OCI-LY7 (cell line): ENCODE measurements around the gene UQCRC1. TPM values are rescaled to one million over a fixed set of nuclear protein-coding genes. Genes with fewer than 3 reads are reported as not detected.

Experiments
- Bru-seq: library from RNA; stranded (reverse); fragments of 400-500 nt; gene quantifications from one replicate; lab custom pipeline; 2021; lab: Mats Ljungman, UMichigan
- BruChase-seq, 2 experiments: library from RNA; stranded (reverse); fragments of 400-500 nt; gene quantifications; one replicate each; lab custom pipeline; 2021; lab: Mats Ljungman, UMichigan
- BruUV-seq: library from RNA; stranded (reverse); fragments of 400-500 nt; replicated peaks from 2 replicates; lab custom pipeline; 2021; lab: Mats Ljungman, UMichigan
- CTCF ChIA-PET: fragments of 300-600 bp; sonication (Branson Sonifier 250); formaldehyde crosslinking; loops from one replicate; lab custom pipeline; 2022; ENCODE audit warnings: antibody characterized with exemption; ENCODE audit not compliant: unreplicated experiment; lab: Charles Lee
- POLR2A ChIA-PET: fragments of 300-600 bp; sonication (Branson Sonifier 250); formaldehyde crosslinking; loops from one replicate; lab custom pipeline; 2022; ENCODE audit warnings: antibody characterized with exemption; lab: Charles Lee
- DNase-seq: peaks from one replicate; pipeline ENCODE4 v3.0.0-alpha.2; 2015; ENCODE audit warnings: low spot score
- H2AFZ ChIP-seq: fragments of 200-600 bp; sonication (generic), shearing (Covaris generic); 2 replicates; pipeline ENCODE4 v1.6.1; 2014; ENCODE audit warnings: mild to moderate bottlenecking, antibody characterized with exemption, low read length, moderate library complexity
- H3K27ac ChIP-seq: fragments of 200-600 bp; sonication (generic); 2 replicates; pipeline ENCODE4 v1.5.1; 2014; ENCODE audit warnings: mixed run types, low read depth, mild to moderate bottlenecking, moderate library complexity, low read length, inconsistent platforms; ENCODE audit not compliant: poor library complexity, severe bottlenecking
- H3K36me3 ChIP-seq: fragments of 200-600 bp; sonication (generic); 2 replicates; pipeline ENCODE4 v1.6.1; 2014; ENCODE audit warnings: mild to moderate bottlenecking, antibody characterized with exemption, low read length, moderate library complexity, mixed read lengths; ENCODE audit not compliant: insufficient read depth
- H3K4me1 ChIP-seq: fragments of 200-600 bp; sonication (generic); 2 replicates; pipeline ENCODE4 v1.5.1; 2014; ENCODE audit warnings: mild to moderate bottlenecking, low read length; ENCODE audit not compliant: insufficient read depth, poor library complexity, severe bottlenecking
- H3K4me2 ChIP-seq: fragments of 200-600 bp; sonication (generic); 2 replicates; pipeline ENCODE4 v1.6.1; 2014; ENCODE audit warnings: mild to moderate bottlenecking, low read length
- H3K4me3 ChIP-seq: fragments of 200-600 bp; sonication (generic); 2 replicates; pipeline ENCODE4 v1.5.1; 2014; ENCODE audit warnings: mild to moderate bottlenecking, low read depth, low read length; ENCODE audit not compliant: poor library complexity, severe bottlenecking
- H3K79me2 ChIP-seq: fragments of 200-600 bp; sonication (generic); 2 replicates; pipeline ENCODE4 v1.6.1; 2016; ENCODE audit warnings: low read depth, mild to moderate bottlenecking, low read length, moderate library complexity, mixed read lengths; ENCODE audit not compliant: insufficient read depth
- H3K9me2 ChIP-seq: fragments of 200-600 bp; sonication (generic); 2 replicates; pipeline ENCODE4 v1.6.1; 2016; ENCODE audit warnings: mild to moderate bottlenecking, low read length, mixed read lengths; ENCODE audit not compliant: insufficient read depth
- H3K9me3 ChIP-seq: fragments of 200-600 bp; sonication (generic); 2 replicates; pipeline ENCODE4 v1.6.1; 2014; ENCODE audit warnings: mild to moderate bottlenecking, mixed run types, low read length, mixed read lengths
- H4K20me1 ChIP-seq: fragments of 200-600 bp; sonication (generic); 2 replicates; pipeline ENCODE4 v1.6.1; 2014; ENCODE audit warnings: mild to moderate bottlenecking, antibody characterized with exemption, low read length, moderate library complexity, mixed read lengths; ENCODE audit not compliant: insufficient read depth
- CTCF ChIP-seq: fragments of 200-600 bp; sonication (generic); conservative IDR thresholded peaks from 2 replicates; pipeline ENCODE4 v1.5.1; 2014; ENCODE audit warnings: mild to moderate bottlenecking, antibody characterized with exemption, low read length, moderate library complexity, mixed read lengths
- EZH2phosphoT487 ChIP-seq: fragments of 200-600 bp; sonication (generic); IDR thresholded peaks from 2 replicates; pipeline ENCODE4 v1.6.1; 2018; ENCODE audit warnings: low read depth, borderline replicate concordance, mild to moderate bottlenecking, mixed run types, antibody characterized with exemption, low read length, moderate library complexity, mixed read lengths
- intact Hi-C: fragments of 100-400 bp; cut with micrococcal nuclease; formaldehyde crosslinking; loops from one replicate; pipeline ENCODE4 v1.10.0; 2022; ENCODE audit not compliant: unreplicated experiment
- long read RNA-seq: library from polyadenylated mRNA; stranded (forward); transcript quantifications from one replicate; pipeline ENCODE4 v2.0.0, GENCODE V29; 2022
- total RNA-seq, 2 experiments: library from RNA; depleted of rRNA in 1 of 2; stranded (reverse); fragments of >200 nt in 1 of 2; shearing (Covaris generic) in 1 of 2; gene quantifications; 2 replicates each; pipeline ENCODE4 v1.2.3, GENCODE V29; 2014 to 2022

The UQCRC1 gene
- total RNA-seq (2014; rRNA removed; shearing (Covaris generic)), result 125 and 168 TPM in 2 replicates
- 159 and 194 TPM in 2 replicates for total RNA-seq (2022)
- percentile 64 among the genes with signal in this experiment for Bru-seq, nascent RNA
- percentile 87 among the genes with signal in this experiment for BruChase-seq, experiment 1, labeled RNA remaining after a 6-hour chase
- BruChase-seq, experiment 2, labeled RNA remaining after a 2-hour chase, result percentile 74 among the genes with signal in this experiment
- long read RNA-seq, transcript UQCRC1-201 (13 exons, 1,985 nt), result major isoform, 430 of 490 reads
- long read RNA-seq, partial matches to known transcripts, result 26 of 490 reads
- long read RNA-seq, other reads (novel, unspliced or antisense), result 34 of 490 reads

- TF ChIP-seq EZH2phosphoT487, result no peak
- peak; percentile 71 for TF ChIP-seq CTCF
- Histone ChIP-seq H3K9me2 (no peaks in the 10 kb centered on the region), H3K4me2 (peak within 1 kb of the TSS; percentile 93), H4K20me1 (no peaks in the 10 kb centered on the region), H3K27ac (peak within 1 kb of the TSS; percentile 53), H3K79me2 (peaks cover 20% of the 10 kb centered on the region), H3K9me3 (no peaks in the 10 kb centered on the region), H2AFZ (peak within 1 kb of the TSS; percentile 95), H3K4me1 (peaks cover 15% of the 10 kb centered on the region), H3K36me3 (peaks cover 36% of the 10 kb centered on the region), H3K4me3 (peak within 1 kb of the TSS; percentile 94)
- intact Hi-C loops, result loop anchor here (1.0 to 2.0 kb wide), 2 partner anchors 26 to 53 kb away; partner anchors contain the start of genes CELSR3 and SLC26A6
- DNase-seq, result peak; percentile 95
- ChIA-PET CTCF (interaction anchor here (0.5 to 0.7 kb wide), 2 partner anchors 209 to 1671 kb away, joined by 3 to 8 read pairs; no protein-coding TSS in a partner anchor), POLR2A (interaction anchor here (1.2 kb wide), 1 partner anchor 174 kb away, joined by 3 read pairs; no protein-coding TSS in a partner anchor)
- no TSS peak for BruUV-seq
Measured at GRCh38 chr3:48609088-48610005, at the start of gene UQCRC1. Gene UQCRC1 (minus strand): TSS chr3:48609646. CDS start chr3:48609620, 26 bp downstream.

- CTCF ChIA-PET, result interaction anchor here (0.7 kb wide), 1 partner anchor 21 kb away, joined by 6 read pairs; the partner anchor contains the start of gene SLC26A6
- DNase-seq, result no peak
Measured at GRCh38 chr3:48656841-48657281, 47.4 kb upstream of the UQCRC1 start.

More at GRCh38 chr3:48656841-48657281, 47.4 kb upstream of the UQCRC1 start:
- Histone ChIP-seq H3K4me2 (peak overlapping the region; percentile 73), H4K20me1 (no peaks in the 10 kb centered on the region), H3K9me2 (no peaks in the 10 kb centered on the region), H3K27ac (no peak overlapping the region), H3K9me3 (no peaks in the 10 kb centered on the region), H3K4me1 (peaks cover 4% of the 10 kb centered on the region), H2AFZ (peak overlapping the region; percentile 44; the same call in 1 of the 2 replicates), H3K36me3 (no peaks in the 10 kb centered on the region), H3K79me2 (no peaks in the 10 kb centered on the region), H3K4me3 (no peak overlapping the region)
- no TSS peak for BruUV-seq
- TF ChIP-seq CTCF (no peak), EZH2phosphoT487 (no peak)
- POLR2A ChIA-PET, result no interaction called here
- intact Hi-C loops, result loop anchor here (1.0 to 2.0 kb wide), 2 partner anchors 22 to 256 kb away; partner anchors contain the start of gene SLC26A6
